SJSA1 (cell line): ENCODE measurements around the gene RUVBL1. TPM values are rescaled to one million over a fixed set of nuclear protein-coding genes. Genes with fewer than 3 reads are reported as not detected.

Source experiments
- DNase-seq, 2 experiments: peaks; one replicate each; pipeline ENCODE4 v3.0.0-alpha.2; 2015 to 2020; ENCODE audit warnings: low spot score in 2 of 2, low read depth in 1 of 2
- H3K27ac ChIP-seq: fragments of 250-450 bp; sonication (Bioruptor Pico); 2 replicates; pipeline ENCODE4 v1.5.1; 2020; ENCODE audit warnings: mild to moderate bottlenecking, moderate library complexity
- H3K27me3 ChIP-seq: fragments of 250-450 bp; sonication (Bioruptor Pico); replicated peaks from 2 replicates; pipeline ENCODE4 v1.5.1; 2020; ENCODE audit warnings: mild to moderate bottlenecking, moderate library complexity
- H3K36me3 ChIP-seq: fragments of 250-450 bp; sonication (Bioruptor Pico); 2 replicates; pipeline ENCODE4 v1.5.1; 2020; ENCODE audit warnings: mild to moderate bottlenecking
- H3K4me1 ChIP-seq: fragments of 250-450 bp; sonication (Bioruptor Pico); replicated peaks from 2 replicates; pipeline ENCODE4 v1.6.1; 2021; ENCODE audit warnings: mild to moderate bottlenecking
- H3K4me3 ChIP-seq: fragments of 250-450 bp; sonication (Bioruptor Pico); 2 replicates; pipeline ENCODE4 v1.5.1; 2020; ENCODE audit warnings: mild to moderate bottlenecking
- H3K9me3 ChIP-seq: fragments of 250-450 bp; sonication (Bioruptor Pico); replicated peaks from 2 replicates; pipeline ENCODE4 v1.5.1; 2020; ENCODE audit warnings: mild to moderate bottlenecking
- total RNA-seq: library from RNA; depleted of rRNA; stranded (reverse); fragments of >200 nt; shearing (Covaris generic); gene quantifications from 2 replicates; pipeline ENCODE4 v1.2.3, GENCODE V29; 2014

The RUVBL1 gene
- total RNA-seq, 1 experiment from 2014 or later, result 101 TPM

GRCh38 chr3:128074851-128075521, 48.6 kb downstream of the RUVBL1 start:
- no peak for DNase-seq
- H3K9me3 ChIP-seq, result no peaks in the 10 kb centered on the region
- H3K27ac ChIP-seq, result no peak overlapping the region
- peaks cover 75% of the 10 kb centered on the region for H3K36me3 ChIP-seq
- no peak overlapping the region for H3K4me3 ChIP-seq
- H3K4me1 ChIP-seq, result peaks cover 27% of the 10 kb centered on the region
- no peaks in the 10 kb centered on the region for H3K27me3 ChIP-seq

GRCh38 chr3:128073807-128074206, 49.8 kb downstream of the RUVBL1 start:
- H3K4me3 ChIP-seq, result no peak overlapping the region
- no peak overlapping the region for H3K27ac ChIP-seq
- DNase-seq, result no peak
- H3K4me1 ChIP-seq, result peaks cover 18% of the 10 kb centered on the region
- H3K36me3 ChIP-seq, result peaks cover 76% of the 10 kb centered on the region
- H3K9me3 ChIP-seq, result no peaks in the 10 kb centered on the region
- no peaks in the 10 kb centered on the region for H3K27me3 ChIP-seq

- Histone ChIP-seq H3K27ac (no peak overlapping the region), H3K27me3 (no peaks in the 10 kb centered on the region), H3K4me3 (no peak overlapping the region), H3K4me1 (peaks cover 18% of the 10 kb centered on the region), H3K9me3 (no peaks in the 10 kb centered on the region), H3K36me3 (peaks cover 77% of the 10 kb centered on the region)
- DNase-seq, result no peak
These were observed 50.4 kb downstream of the RUVBL1 start for GRCh38 chr3:128073185-128073725.

GRCh38 chr3:128072454-128073184, 51.0 kb downstream of the RUVBL1 start:
- Histone ChIP-seq H3K27ac (no peak overlapping the region), H3K4me1 (peaks cover 18% of the 10 kb centered on the region), H3K36me3 (peaks cover 80% of the 10 kb centered on the region), H3K4me3 (no peak overlapping the region), H3K9me3 (no peaks in the 10 kb centered on the region), H3K27me3 (no peaks in the 10 kb centered on the region)
- DNase-seq, result no peak

- H3K27ac ChIP-seq, result no peak overlapping the region
- H3K4me1 ChIP-seq, result peaks cover 18% of the 10 kb centered on the region
- no peaks in the 10 kb centered on the region for H3K9me3 ChIP-seq
- no peaks in the 10 kb centered on the region for H3K27me3 ChIP-seq
- peaks cover 87% of the 10 kb centered on the region for H3K36me3 ChIP-seq
- H3K4me3 ChIP-seq, result no peak overlapping the region
- DNase-seq, result no peak
These were observed 51.7 kb downstream of the RUVBL1 start for GRCh38 chr3:128071771-128072453.

GRCh38 chr3:128070898-128071591, 52.6 kb downstream of the RUVBL1 start:
- DNase-seq, result no peak
- H3K4me1 ChIP-seq, result peaks cover 18% of the 10 kb centered on the region
- H3K27me3 ChIP-seq, result no peaks in the 10 kb centered on the region
- H3K9me3 ChIP-seq, result no peaks in the 10 kb centered on the region
- no peak overlapping the region for H3K27ac ChIP-seq
- H3K36me3 ChIP-seq, result peaks cover 95% of the 10 kb centered on the region
- H3K4me3 ChIP-seq, result no peak overlapping the region

- peaks cover 100% of the 10 kb centered on the region for H3K36me3 ChIP-seq
These were observed 54.3 kb downstream of the RUVBL1 start for GRCh38 chr3:128069271-128069670.

GRCh38 chr3:128068156-128068620, 55.4 kb downstream of the RUVBL1 start:
- peaks cover 5% of the 10 kb centered on the region for H3K4me1 ChIP-seq
- H3K27me3 ChIP-seq, result no peaks in the 10 kb centered on the region
- peaks cover 100% of the 10 kb centered on the region for H3K36me3 ChIP-seq
- no peak for DNase-seq
- no peak overlapping the region for H3K27ac ChIP-seq
- no peaks in the 10 kb centered on the region for H3K9me3 ChIP-seq
- H3K4me3 ChIP-seq, result no peak overlapping the region

More at GRCh38 chr3:128069271-128069670, 54.3 kb downstream of the RUVBL1 start:
- no peak overlapping the region for H3K4me3 ChIP-seq
- no peaks in the 10 kb centered on the region for H3K27me3 ChIP-seq
- no peak for DNase-seq
- H3K27ac ChIP-seq, result no peak overlapping the region
- no peaks in the 10 kb centered on the region for H3K9me3 ChIP-seq
- peaks cover 16% of the 10 kb centered on the region for H3K4me1 ChIP-seq

- H3K4me3 ChIP-seq, result no peak overlapping the region
- no peaks in the 10 kb centered on the region for H3K9me3 ChIP-seq
- H3K36me3 ChIP-seq, result peaks cover 99% of the 10 kb centered on the region
- no peak for DNase-seq
- no peak overlapping the region for H3K27ac ChIP-seq
- no peaks in the 10 kb centered on the region for H3K27me3 ChIP-seq
- H3K4me1 ChIP-seq, result no peaks in the 10 kb centered on the region
These were observed 56.1 kb downstream of the RUVBL1 start for GRCh38 chr3:128067489-128067888.

GRCh38 chr3:128066676-128067075, 56.9 kb downstream of the RUVBL1 start:
- peaks cover 3% of the 10 kb centered on the region for H3K4me1 ChIP-seq
- H3K9me3 ChIP-seq, result no peaks in the 10 kb centered on the region
- H3K27me3 ChIP-seq, result no peaks in the 10 kb centered on the region
- H3K4me3 ChIP-seq, result no peak overlapping the region
- H3K36me3 ChIP-seq, result peaks cover 99% of the 10 kb centered on the region
- H3K27ac ChIP-seq, result no peak overlapping the region
- DNase-seq, result no peak

- no peaks in the 10 kb centered on the region for H3K9me3 ChIP-seq
- peaks cover 99% of the 10 kb centered on the region for H3K36me3 ChIP-seq
- no peak overlapping the region for H3K4me3 ChIP-seq
- no peak for DNase-seq
- H3K4me1 ChIP-seq, result peaks cover 9% of the 10 kb centered on the region
- H3K27me3 ChIP-seq, result no peaks in the 10 kb centered on the region
- no peak overlapping the region for H3K27ac ChIP-seq
These were observed 57.5 kb downstream of the RUVBL1 start for GRCh38 chr3:128066114-128066513.

- Histone ChIP-seq H3K4me3 (no peak overlapping the region), H3K4me1 (peaks cover 20% of the 10 kb centered on the region), H3K9me3 (no peaks in the 10 kb centered on the region), H3K27ac (no peak overlapping the region), H3K27me3 (no peaks in the 10 kb centered on the region), H3K36me3 (peaks cover 99% of the 10 kb centered on the region)
- DNase-seq, result no peak
These were observed 58.6 kb downstream of the RUVBL1 start for GRCh38 chr3:128064962-128065361.

- H3K9me3 ChIP-seq, result no peaks in the 10 kb centered on the region
- H3K36me3 ChIP-seq, result peaks cover 99% of the 10 kb centered on the region
- no peak overlapping the region for H3K27ac ChIP-seq
- no peak for DNase-seq
- peaks cover 21% of the 10 kb centered on the region for H3K4me1 ChIP-seq
- H3K4me3 ChIP-seq, result no peak overlapping the region
- no peaks in the 10 kb centered on the region for H3K27me3 ChIP-seq
These were observed 59.7 kb downstream of the RUVBL1 start for GRCh38 chr3:128063865-128064264.
